ENCODE data around the gene GGT7.

DNA sequence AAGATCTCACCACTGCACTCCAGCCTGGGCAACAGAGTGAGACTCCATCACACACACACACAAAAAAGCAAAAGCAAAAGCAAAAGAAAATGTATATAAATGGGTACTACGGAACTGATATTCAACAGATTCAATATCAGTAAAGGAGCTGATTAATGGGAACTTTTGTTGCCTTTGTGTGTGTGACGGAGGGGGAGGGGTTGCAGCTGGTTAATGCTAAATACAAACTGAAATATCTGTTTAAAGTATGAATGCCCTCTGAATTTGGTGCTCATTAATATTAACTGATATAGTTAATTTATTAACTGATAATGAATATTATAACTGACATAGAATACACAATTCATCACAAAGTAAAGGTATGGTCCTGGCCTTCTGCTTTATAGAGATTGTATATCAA lies 55.6 kb downstream of the GGT7 start:
- TF ChIP-seq, protein P1, sequence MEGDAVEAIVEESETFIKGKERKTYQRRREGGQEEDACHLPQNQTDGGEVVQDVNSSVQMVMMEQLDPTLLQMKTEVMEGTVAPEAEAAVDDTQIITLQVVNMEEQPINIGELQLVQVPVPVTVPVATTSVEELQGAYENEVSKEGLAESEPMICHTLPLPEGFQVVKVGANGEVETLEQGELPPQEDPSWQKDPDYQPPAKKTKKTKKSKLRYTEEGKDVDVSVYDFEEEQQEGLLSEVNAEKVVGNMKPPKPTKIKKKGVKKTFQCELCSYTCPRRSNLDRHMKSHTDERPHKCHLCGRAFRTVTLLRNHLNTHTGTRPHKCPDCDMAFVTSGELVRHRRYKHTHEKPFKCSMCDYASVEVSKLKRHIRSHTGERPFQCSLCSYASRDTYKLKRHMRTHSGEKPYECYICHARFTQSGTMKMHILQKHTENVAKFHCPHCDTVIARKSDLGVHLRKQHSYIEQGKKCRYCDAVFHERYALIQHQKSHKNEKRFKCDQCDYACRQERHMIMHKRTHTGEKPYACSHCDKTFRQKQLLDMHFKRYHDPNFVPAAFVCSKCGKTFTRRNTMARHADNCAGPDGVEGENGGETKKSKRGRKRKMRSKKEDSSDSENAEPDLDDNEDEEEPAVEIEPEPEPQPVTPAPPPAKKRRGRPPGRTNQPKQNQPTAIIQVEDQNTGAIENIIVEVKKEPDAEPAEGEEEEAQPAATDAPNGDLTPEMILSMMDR (IDR thresholded peaks at IDR 0.05), result no peak
- no peak for TF ChIP-seq POLR2AphosphoS5 (IDR thresholded peaks at IDR 0.05)
